Esophagus (tissue), 2 donors: ENCODE measurements around the gene DHCR24. TPM values are rescaled to one million over a fixed set of nuclear protein-coding genes. Genes with fewer than 3 reads are reported as not detected.

Experiments
- H3K27ac ChIP-seq, 2 donors: one replicate each; pipeline ENCODE4 v1.5.1; 2013; ENCODE audit warnings: low read depth in 2 of 2, mild to moderate bottlenecking in 2 of 2, inconsistent platforms in 1 of 2, low read length in 1 of 2, moderate library complexity in 1 of 2
- H3K27me3 ChIP-seq, 2 donors: one replicate each; pipeline ENCODE4 v1.6.1; 2013; ENCODE audit warnings: low read length in 2 of 2, control low read depth in 1 of 2, mild to moderate bottlenecking in 1 of 2; ENCODE audit not compliant: insufficient read depth in 2 of 2, control insufficient read depth in 1 of 2
- H3K36me3 ChIP-seq, 2 donors: one replicate each; pipeline ENCODE4 v1.6.1; 2013; ENCODE audit warnings: low read length in 1 of 2; ENCODE audit not compliant: control insufficient read depth in 2 of 2, insufficient read depth in 2 of 2
- H3K4me1 ChIP-seq, 2 donors: one replicate each; pipeline ENCODE4 v1.6.1; 2013; ENCODE audit warnings: low read length in 1 of 2; ENCODE audit not compliant: control insufficient read depth in 2 of 2, insufficient read depth in 2 of 2
- H3K4me3 ChIP-seq, 2 donors: one replicate each; pipeline ENCODE4 v1.5.1; 2013; ENCODE audit warnings: low read length in 2 of 2, mild to moderate bottlenecking in 2 of 2, low read depth in 1 of 2, moderate library complexity in 1 of 2
- H3K9me3 ChIP-seq, 2 donors: one replicate each; pipeline ENCODE4 v1.6.1; 2013; ENCODE audit warnings: mild to moderate bottlenecking in 2 of 2, low read depth in 1 of 2, low read length in 1 of 2, moderate library complexity in 1 of 2; ENCODE audit not compliant: control insufficient read depth in 2 of 2, insufficient read depth in 1 of 2
- WGBS, 2 donors: extraction: QIAGEN DNeasy Blood & Tissue Kit; methylation state at CpG; one replicate each; pipeline ENCODE4 v1.1.7; 2013; 5-methylcytosine and 5-hydroxymethylcytosine counted together
- polyA plus RNA-seq, 2 donors: library from polyadenylated mRNA; stranded (reverse); fragments of 200-250 nt; gene quantifications; one replicate each; pipeline ENCODE4 v1.2.3, GENCODE V29; 2013
- donor health status: healthy with polysubstance abuse.
- donor health status: Bipolar disorder and iron deficiency.

The DHCR24 gene
- polyA plus RNA-seq, 2 donors = 121 to 196 TPM

- peaks cover 0 to 4% of the 10 kb centered on the region in 2 donors for H3K9me3 ChIP-seq
- no peaks in the 10 kb centered on the region for H3K27me3 ChIP-seq
- WGBS, 2 donors = 62 to 63% methylated on average over 4 of the region's 4 CpGs
- no peaks in the 10 kb centered on the region for H3K4me1 ChIP-seq
- peak overlapping the region in 1 of 2 donors; percentile 33 for H3K27ac ChIP-seq
- no peak overlapping the region for H3K4me3 ChIP-seq
- H3K36me3 ChIP-seq = peaks cover 14 to 51% of the 10 kb centered on the region in 2 donors
These were observed 19.9 kb downstream of the DHCR24 start for GRCh38 chr1:54866801-54867716.

GRCh38 chr1:54865238-54866073 is 21.5 kb downstream of the DHCR24 start:
- H3K27me3 ChIP-seq = no peaks in the 10 kb centered on the region
- no peaks in the 10 kb centered on the region for H3K9me3 ChIP-seq
- 82 to 89% methylated on average over 17 of the region's 17 CpGs for WGBS, 2 donors
- no peak overlapping the region for H3K4me3 ChIP-seq
- no peaks in the 10 kb centered on the region for H3K4me1 ChIP-seq
- no peak overlapping the region for H3K27ac ChIP-seq
- peaks cover 13 to 46% of the 10 kb centered on the region in 2 donors for H3K36me3 ChIP-seq

GRCh38 chr1:54864460-54865208 is 22.4 kb downstream of the DHCR24 start:
- Histone ChIP-seq H3K4me1 (no peaks in the 10 kb centered on the region), H3K27me3 (no peaks in the 10 kb centered on the region), H3K4me3 (no peak overlapping the region), H3K27ac (peak overlapping the region in 1 of 2 donors; percentile 15), H3K36me3 (peaks cover 13 to 52% of the 10 kb centered on the region in 2 donors), H3K9me3 (no peaks in the 10 kb centered on the region)
- WGBS, 2 donors = 89% methylated on average over 6 of the region's 6 CpGs

GRCh38 chr1:54863267-54863665 is 23.7 kb downstream of the DHCR24 start:
- Histone ChIP-seq H3K27ac (no peak overlapping the region), H3K4me3 (no peak overlapping the region), H3K27me3 (no peaks in the 10 kb centered on the region), H3K4me1 (no peaks in the 10 kb centered on the region), H3K9me3 (no peaks in the 10 kb centered on the region), H3K36me3 (peaks cover 13 to 52% of the 10 kb centered on the region in 2 donors)
- whole genome bisulfite sequencing, 2 donors = 93 to 94% methylated on average over 3 of the region's 3 CpGs

- WGBS, 2 donors = 70 to 79% methylated on average over 5 of the region's 5 CpGs
- no peak overlapping the region for H3K4me3 ChIP-seq
- H3K9me3 ChIP-seq = no peaks in the 10 kb centered on the region
- H3K27ac ChIP-seq = peak overlapping the region in 1 of 2 donors; percentile 42
- peaks cover 0 to 5% of the 10 kb centered on the region in 2 donors for H3K4me1 ChIP-seq
- no peaks in the 10 kb centered on the region for H3K27me3 ChIP-seq
- peaks cover 7 to 40% of the 10 kb centered on the region in 2 donors for H3K36me3 ChIP-seq
These were observed 25.8 kb downstream of the DHCR24 start for GRCh38 chr1:54861070-54861761.

- no peaks in the 10 kb centered on the region for H3K27me3 ChIP-seq
- H3K4me3 ChIP-seq = no peak overlapping the region
- H3K27ac ChIP-seq = no peak overlapping the region
- peaks cover 7 to 33% of the 10 kb centered on the region in 2 donors for H3K36me3 ChIP-seq
- WGBS, 2 donors = 90 to 91% methylated on average over 5 of the region's 5 CpGs
- H3K9me3 ChIP-seq = no peaks in the 10 kb centered on the region
- H3K4me1 ChIP-seq = peaks cover 0 to 5% of the 10 kb centered on the region in 2 donors
These were observed 27.1 kb downstream of the DHCR24 start for GRCh38 chr1:54859700-54860391.

GRCh38 chr1:54857746-54858561 is 29.0 kb downstream of the DHCR24 start:
- peaks cover 0 to 9% of the 10 kb centered on the region in 2 donors for H3K4me1 ChIP-seq
- H3K9me3 ChIP-seq = no peaks in the 10 kb centered on the region
- 78% methylated on average over 9 of the region's 9 CpGs for WGBS, 2 donors
- no peaks in the 10 kb centered on the region for H3K27me3 ChIP-seq
- H3K36me3 ChIP-seq = peaks cover 7 to 47% of the 10 kb centered on the region in 2 donors
- H3K27ac ChIP-seq = peak overlapping the region; percentile 53 to 90
- no peak overlapping the region for H3K4me3 ChIP-seq

GRCh38 chr1:54857141-54857540 is 29.9 kb downstream of the DHCR24 start:
- peaks cover 0 to 9% of the 10 kb centered on the region in 2 donors for H3K4me1 ChIP-seq
- peak overlapping the region; percentile 4 to 92 for H3K27ac ChIP-seq
- no peaks in the 10 kb centered on the region for H3K9me3 ChIP-seq
- no peak overlapping the region for H3K4me3 ChIP-seq
- peaks cover 7 to 51% of the 10 kb centered on the region in 2 donors for H3K36me3 ChIP-seq
- H3K27me3 ChIP-seq = no peaks in the 10 kb centered on the region
- WGBS, 2 donors = 87 to 89% methylated on average over 3 of the region's 3 CpGs
